HG03025 (cell line): ENCODE results near the gene OSCP1.
A peak's percentile ranks its signal among the peaks of the same experiment; 100 is the strongest.

ENCODE experiments used
- ATAC-seq: cut with Tn5 transposase; IDR thresholded peaks from one replicate; pipeline ENCODE4 v1.9.1; 2021; ENCODE audit warnings: mild to moderate bottlenecking, moderate library complexity; ENCODE audit not compliant: unreplicated experiment, low FRiP score

The OSCP1 gene

DNA sequence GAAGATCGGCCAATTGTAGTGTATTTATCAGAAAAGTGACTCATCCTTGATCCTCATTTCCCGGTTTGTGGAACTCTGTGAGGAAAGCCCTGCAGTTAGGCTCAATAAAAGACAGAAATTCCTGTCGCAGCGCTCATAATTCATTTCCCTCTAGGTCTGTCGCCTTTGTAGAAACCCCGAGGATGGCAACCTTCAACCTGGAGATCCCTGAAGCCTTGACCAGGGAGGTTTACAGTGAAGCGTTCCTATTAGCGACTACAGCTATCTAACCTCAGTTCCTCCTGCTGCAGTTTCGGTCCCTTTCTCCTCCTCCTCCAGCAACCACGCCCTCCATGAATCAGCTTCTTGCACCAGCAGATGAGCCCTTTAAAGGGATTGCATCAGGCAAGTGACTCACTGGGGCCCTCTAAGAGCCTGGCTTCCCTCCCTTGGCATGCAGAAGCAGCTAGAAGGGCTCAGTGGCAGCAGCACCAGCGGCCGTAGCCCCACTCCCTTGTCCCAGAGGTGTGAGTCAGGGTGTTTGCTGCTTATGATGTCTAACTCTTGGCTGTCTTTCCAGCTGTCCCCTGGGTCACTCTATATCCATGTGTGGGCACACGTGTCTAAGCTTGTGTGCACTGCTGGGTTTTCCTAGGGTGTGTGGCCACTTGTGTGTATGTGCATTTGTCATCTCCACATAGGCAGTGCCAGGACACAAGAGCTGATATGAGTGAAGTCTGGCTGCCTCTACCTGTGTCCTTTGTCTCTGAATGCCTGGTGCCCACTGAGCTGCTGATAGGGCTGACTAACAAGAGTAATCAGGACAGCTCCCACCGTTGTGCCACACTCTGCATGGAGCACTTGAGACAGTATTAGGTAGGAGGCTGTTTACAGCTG lies 63.7 kb downstream of the OSCP1 start:
- ATAC-seq = no peak

GRCh38 chr1:36385410-36386264 lies 64.6 kb downstream of the OSCP1 start, which contains the start of gene STK40:
TSS of gene STK40 (minus strand) at chr1:36385924. CDS start at chr1:36361332, 24,592 bp downstream.
- peak; percentile 82 for ATAC-seq

DNA sequence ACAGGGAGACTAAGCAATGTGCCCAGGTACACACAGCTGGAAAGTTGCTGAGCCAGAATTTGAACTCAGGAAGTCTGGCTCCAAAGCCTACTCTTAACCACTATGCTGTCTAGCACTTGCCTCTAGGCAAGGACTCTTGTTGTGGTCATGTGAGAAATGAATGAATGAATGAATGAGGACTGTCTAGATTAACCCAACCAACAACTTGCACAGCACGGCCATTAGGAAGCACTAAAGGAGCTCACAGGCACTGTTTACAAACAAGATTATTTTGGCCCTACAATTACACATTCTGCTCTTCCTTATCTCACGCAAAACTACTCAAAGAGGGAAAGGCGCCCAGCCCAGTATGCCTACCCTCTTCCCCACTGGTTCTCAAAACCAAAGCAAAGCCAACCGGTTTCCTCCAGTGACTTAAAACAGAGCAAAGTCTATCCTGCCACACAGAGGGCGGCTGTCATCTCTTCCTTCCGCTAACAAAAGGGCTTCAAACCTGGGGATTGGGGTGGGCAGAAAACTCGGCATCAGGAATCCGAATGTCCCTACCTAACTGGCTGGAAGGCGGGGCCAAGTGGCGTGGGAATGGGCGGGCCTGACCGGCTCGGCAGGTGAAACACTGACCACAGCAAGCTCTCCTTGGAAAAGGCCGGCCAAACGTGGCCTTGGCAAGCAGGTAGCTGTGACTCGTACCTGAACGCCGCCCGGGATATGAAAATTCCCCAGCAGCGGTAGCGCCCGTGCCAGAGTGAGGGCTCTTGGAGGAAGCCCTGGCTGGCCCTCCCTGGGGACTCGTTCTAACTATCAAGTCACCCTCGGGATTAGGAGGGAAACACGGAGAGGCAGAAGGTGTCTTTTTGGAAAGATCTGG lies 65.5 kb downstream of the OSCP1 start:
- ATAC-seq = peak; percentile 9

- ATAC-seq = no peak
Observed at GRCh38 chr1:36383240-36383639, 67.0 kb downstream of the OSCP1 start.

DNA sequence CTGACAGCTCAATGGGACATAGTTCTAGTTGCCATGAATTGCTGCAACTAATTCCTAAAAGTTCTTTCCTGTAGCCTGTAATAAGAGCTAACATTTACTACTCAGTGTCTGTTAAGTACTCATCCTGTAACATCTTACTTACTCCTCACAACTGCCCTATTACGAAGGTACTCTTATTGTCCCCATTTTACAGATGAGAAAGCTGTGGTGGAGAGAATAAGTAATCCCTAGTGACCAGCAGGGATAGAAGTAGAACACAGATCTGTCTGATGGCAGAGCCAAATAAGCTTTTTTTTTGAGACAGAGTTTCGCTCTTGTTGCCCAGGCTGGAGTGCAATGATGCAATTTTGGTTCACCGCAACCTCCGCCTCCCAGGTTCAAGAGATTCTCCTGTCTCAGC lies 67.6 kb downstream of the OSCP1 start:
- no peak for ATAC-seq

DNA sequence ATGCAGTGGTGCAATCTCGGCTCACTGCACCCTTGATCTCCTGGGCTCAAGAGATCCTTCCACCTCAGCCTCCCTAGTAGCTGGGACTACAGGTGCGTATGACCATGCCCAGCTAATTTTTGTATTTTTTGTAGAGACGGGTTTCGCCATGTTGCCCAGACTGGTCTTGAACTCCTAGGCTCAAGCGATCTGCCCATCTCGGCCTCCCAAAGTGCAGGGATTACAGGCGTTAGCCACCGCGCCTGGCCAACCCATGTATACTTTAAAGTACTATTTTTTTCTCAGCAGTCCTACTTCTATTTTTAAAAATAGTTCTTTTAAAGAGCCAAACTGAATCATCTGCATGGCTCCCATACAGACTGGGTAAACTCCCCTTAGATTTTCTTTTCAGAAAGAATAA lies 68.0 kb downstream of the OSCP1 start:
- no peak for ATAC-seq

- no peak for ATAC-seq
Observed at GRCh38 chr1:36381405-36381804, 68.8 kb downstream of the OSCP1 start.

DNA sequence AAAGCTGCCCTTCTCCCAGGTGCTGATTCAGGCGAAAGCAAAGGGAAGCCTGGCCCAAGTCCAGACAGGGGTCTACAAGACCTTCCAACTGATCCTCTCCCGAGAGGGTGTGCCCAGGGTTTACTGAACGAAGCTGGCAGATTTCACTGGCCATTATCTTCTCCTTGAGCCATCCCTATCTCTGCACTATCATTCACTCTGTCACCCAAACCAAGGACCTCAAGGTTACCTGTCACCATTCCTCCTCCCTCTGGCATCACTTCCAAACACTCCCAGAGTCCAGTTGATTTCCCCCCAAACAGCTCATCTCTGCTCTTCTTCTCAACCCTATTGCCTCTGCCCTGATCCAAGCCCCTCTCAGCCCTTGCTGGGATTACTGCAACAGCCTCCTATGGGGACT lies 69.5 kb downstream of the OSCP1 start:
- no peak for ATAC-seq

- no peak for ATAC-seq
Observed at GRCh38 chr1:36380143-36380619, 70.1 kb downstream of the OSCP1 start.

GRCh38 chr1:36377791-36378492 lies 72.3 kb downstream of the OSCP1 start:
- no peak for ATAC-seq

GRCh38 chr1:36372617-36373016 lies 77.6 kb downstream of the OSCP1 start:
- ATAC-seq = no peak

- ATAC-seq = no peak
Observed at GRCh38 chr1:36369061-36369861, 81.0 kb downstream of the OSCP1 start.
